H9 (cell line): ENCODE measurements around the gene PLEKHD1. TPM values are rescaled to one million over a fixed set of nuclear protein-coding genes. Genes with fewer than 3 reads are reported as not detected.

ENCODE experiments used
- DNase-seq: peaks from one replicate; pipeline ENCODE4 v3.0.0-alpha.2; 2017
- H2AFZ ChIP-seq: one replicate; pipeline ENCODE4 v1.6.1; 2013; ENCODE audit warnings: mild to moderate bottlenecking, low read length, control low read depth, moderate library complexity
- H2AK5ac ChIP-seq: 2 replicates; pipeline ENCODE4 v1.6.1; 2013; ENCODE audit warnings: low read length, control low read depth, mixed read lengths; ENCODE audit not compliant: insufficient read length
- H2BK120ac ChIP-seq: one replicate; pipeline ENCODE4 v1.6.1; 2013; ENCODE audit warnings: low read depth, mild to moderate bottlenecking, low read length, control low read depth, inconsistent platforms; ENCODE audit not compliant: poor library complexity, severe bottlenecking
- H2BK12ac ChIP-seq: 2 replicates; pipeline ENCODE4 v1.6.1; 2013; ENCODE audit warnings: low read length, control low read depth, mixed read lengths, low read depth; ENCODE audit not compliant: insufficient read length
- H2BK15ac ChIP-seq: 2 replicates; pipeline ENCODE4 v1.6.1; 2013; ENCODE audit warnings: low read depth, low read length, control low read depth
- H2BK20ac ChIP-seq: one replicate; pipeline ENCODE4 v1.6.1; 2013; ENCODE audit warnings: low read depth, mild to moderate bottlenecking, low read length, control low read depth, inconsistent platforms; ENCODE audit not compliant: poor library complexity, severe bottlenecking
- H2BK5ac ChIP-seq: 2 replicates; pipeline ENCODE4 v1.6.1; 2013; ENCODE audit warnings: low read length, control low read depth, mixed read lengths; ENCODE audit not compliant: insufficient read length
- H3K14ac ChIP-seq: 2 replicates; pipeline ENCODE4 v1.6.1; 2013; ENCODE audit warnings: low read length, control low read depth; ENCODE audit not compliant: insufficient read depth
- H3K18ac ChIP-seq: 2 replicates; pipeline ENCODE4 v1.6.1; 2013; ENCODE audit warnings: low read depth, mild to moderate bottlenecking, mixed read lengths, low read length, control low read depth; ENCODE audit not compliant: insufficient read length
- H3K23ac ChIP-seq: 2 replicates; pipeline ENCODE4 v1.6.1; 2013; ENCODE audit warnings: low read length, control low read depth, mixed read lengths, low read depth; ENCODE audit not compliant: insufficient read length
- H3K23me2 ChIP-seq: 2 replicates; pipeline ENCODE4 v1.6.1; 2013; ENCODE audit warnings: low read depth, mild to moderate bottlenecking, mixed read lengths, low read length, control low read depth; ENCODE audit not compliant: insufficient read length, poor library complexity, severe bottlenecking
- H3K27ac ChIP-seq: 2 replicates; pipeline ENCODE4 v1.5.1; 2013; ENCODE audit warnings: low read length, control low read depth, mixed read lengths, low read depth; ENCODE audit not compliant: insufficient read length
- H3K27me3 ChIP-seq: 2 replicates; pipeline ENCODE4 v1.6.1; 2013; ENCODE audit warnings: low read length, control low read depth, inconsistent platforms; ENCODE audit not compliant: insufficient read depth
- H3K4ac ChIP-seq: 2 replicates; pipeline ENCODE4 v1.6.1; 2013; ENCODE audit warnings: low read depth, mild to moderate bottlenecking, control low read depth, inconsistent platforms, low read length, moderate library complexity
- H3K4me1 ChIP-seq: 2 replicates; pipeline ENCODE4 v1.6.1; 2013; ENCODE audit warnings: low read length, control low read depth, inconsistent platforms; ENCODE audit not compliant: insufficient read depth
- H3K4me2 ChIP-seq: 2 replicates; pipeline ENCODE4 v1.6.1; 2013; ENCODE audit warnings: low read length, control low read depth, mixed read lengths; ENCODE audit not compliant: insufficient read length, insufficient read depth
- H3K56ac ChIP-seq: 2 replicates; pipeline ENCODE4 v1.6.1; 2013; ENCODE audit warnings: low read depth, mild to moderate bottlenecking, mixed read lengths, low read length, control low read depth; ENCODE audit not compliant: insufficient read length
- H3K79me1 ChIP-seq: 2 replicates; pipeline ENCODE4 v1.6.1; 2013; ENCODE audit warnings: low read depth, mild to moderate bottlenecking, moderate library complexity, low read length, control low read depth, inconsistent platforms; ENCODE audit not compliant: insufficient read depth, poor library complexity, severe bottlenecking
- H3K79me2 ChIP-seq: 2 replicates; pipeline ENCODE4 v1.6.1; 2013; ENCODE audit warnings: low read length, control low read depth, inconsistent platforms; ENCODE audit not compliant: insufficient read depth
- H3K9ac ChIP-seq: 2 replicates; pipeline ENCODE4 v1.6.1; 2013; ENCODE audit warnings: low read length, control low read depth, mixed read lengths; ENCODE audit not compliant: insufficient read length; ENCODE audit errors: extremely low read depth
- H3K9me3 ChIP-seq: one replicate; pipeline ENCODE4 v1.6.1; 2013; ENCODE audit warnings: low read depth, low read length, inconsistent platforms; ENCODE audit not compliant: control insufficient read depth
- H3T11ph ChIP-seq: one replicate; pipeline ENCODE4 v1.6.1; 2013; ENCODE audit warnings: mild to moderate bottlenecking, low read length, control low read depth, inconsistent platforms
- H4K20me1 ChIP-seq: one replicate; pipeline ENCODE4 v1.6.1; 2013; ENCODE audit not compliant: control insufficient read depth, insufficient read length, insufficient read depth
- H4K5ac ChIP-seq: 2 replicates; pipeline ENCODE4 v1.6.1; 2013; ENCODE audit warnings: low read depth, mild to moderate bottlenecking, mixed read lengths, low read length, control low read depth; ENCODE audit not compliant: insufficient read length
- H4K8ac ChIP-seq: replicated peaks from 2 replicates; pipeline ENCODE4 v1.6.1; 2013; ENCODE audit warnings: low read length, control low read depth, mixed read lengths, low read depth; ENCODE audit not compliant: insufficient read length
- H4K91ac ChIP-seq: 2 replicates; pipeline ENCODE4 v1.6.1; 2013; ENCODE audit warnings: low read depth, mild to moderate bottlenecking, moderate library complexity, mixed read lengths, low read length, control low read depth; ENCODE audit not compliant: insufficient read length
- H3K27ac Mint-ChIP-seq, 3 experiments: 2 replicates in 2 of 3; 3 replicates in 1 of 3; pipeline ENCODE4 v1.8.0; 2020 to 2021; ENCODE audit warnings: mixed read lengths in 3 of 3, mild to moderate bottlenecking in 1 of 3, moderate library complexity in 1 of 3
- H3K27me3 Mint-ChIP-seq: 2 replicates; pipeline ENCODE4 v1.8.0; 2021; ENCODE audit warnings: low read depth, mild to moderate bottlenecking, moderate library complexity, mixed read lengths
- H3K36me3 Mint-ChIP-seq, 3 experiments: 2 replicates in 2 of 3; 3 replicates in 1 of 3; pipeline ENCODE4 v1.8.0; 2020 to 2021; ENCODE audit warnings: low read depth in 3 of 3, mixed read lengths in 3 of 3; ENCODE audit not compliant: insufficient read depth in 1 of 3
- H3K4me1 Mint-ChIP-seq, 2 experiments: 2 replicates each; pipeline ENCODE4 v1.8.0; 2020; ENCODE audit warnings: mixed read lengths in 2 of 2
- H3K4me3 Mint-ChIP-seq, 2 experiments: 2 replicates in 1 of 2; 3 replicates in 1 of 2; pipeline ENCODE4 v1.8.0; 2020 to 2021; ENCODE audit warnings: mild to moderate bottlenecking in 2 of 2, mixed read lengths in 2 of 2, moderate library complexity in 1 of 2
- H3K9me3 Mint-ChIP-seq, 2 experiments: 2 replicates in 1 of 2; 3 replicates in 1 of 2; pipeline ENCODE4 v1.8.0; 2020; ENCODE audit warnings: mild to moderate bottlenecking in 2 of 2, mixed read lengths in 2 of 2, moderate library complexity in 1 of 2
- WGBS: extraction: QIAGEN DNeasy Blood & Tissue Kit; methylation state at CpG from one replicate; pipeline ENCODE4 v1.1.7; 2013; ENCODE audit warnings: missing lambda C conversion rate, low lambda C conversion rate, mixed read lengths; ENCODE audit not compliant: insufficient read length; ENCODE audit errors: extremely low coverage; 5-methylcytosine and 5-hydroxymethylcytosine counted together
- total RNA-seq: library from RNA; stranded (reverse); gene quantifications from 2 replicates; pipeline ENCODE4 v1.2.1, GENCODE V29; 2021
- TF ChIP-seq, protein P1 (sequence below): fragments of 200-600 bp; sonication (generic); conservative IDR thresholded peaks from 3 replicates; pipeline ENCODE4 v1.8.0; 2021; ENCODE audit warnings: antibody characterized with exemption, mild to moderate bottlenecking

PLEKHD1 gene
- total RNA-seq, 1 experiment from 2014 or later, result 0.37 TPM

DNA sequence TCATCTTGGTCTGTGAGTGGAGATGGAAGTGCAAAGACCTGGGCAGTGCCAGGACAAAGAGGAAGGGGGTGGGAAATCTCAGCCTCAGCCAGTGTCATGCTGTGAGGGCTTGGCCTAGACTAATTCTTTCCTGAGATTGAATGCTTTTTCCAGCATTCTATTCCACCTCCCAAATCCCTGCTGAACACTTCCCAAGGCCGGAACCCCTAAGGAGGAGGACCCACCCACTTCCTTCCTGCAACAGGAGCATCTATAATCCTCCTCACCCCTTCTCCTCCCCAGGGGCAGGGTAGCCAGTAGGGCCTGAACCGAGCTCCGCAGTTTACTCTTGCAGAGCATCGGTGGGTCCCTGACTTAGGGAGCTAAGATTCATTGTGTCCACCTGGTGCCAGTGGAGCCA, 3.2 kb downstream of the PLEKHD1 start:
- H2AK5ac ChIP-seq, result no peak overlapping the region
- H3K27ac ChIP-seq, result no peak overlapping the region
- Mint-ChIP-seq H3K27ac (no peak overlapping the region), H3K9me3 (0 out of 5 replicates have a peak, but pooled peaks cover 0 to 2% of the 10 kb centered on the region in 2 experiments), H3K4me3 (no peak overlapping the region), H3K27me3 (peaks cover 63% of the 10 kb centered on the region), H3K36me3 (no peaks in the 10 kb centered on the region; a peak in 1 of 7 replicates), H3K4me1 (peaks cover 15 to 19% of the 10 kb centered on the region in 2 experiments)
- H3K9me3 ChIP-seq, result no peaks in the 10 kb centered on the region
- WGBS, result no CpG with 5 or more reads among the region's 4 CpGs
- no peak overlapping the region for H4K5ac ChIP-seq
- no peak overlapping the region for H2BK5ac ChIP-seq
- no peak overlapping the region for H3K56ac ChIP-seq
- no peaks in the 10 kb centered on the region for H3K79me2 ChIP-seq
- H3K4me2 ChIP-seq, result no peak overlapping the region
- no peak overlapping the region for H2BK12ac ChIP-seq
- H3K18ac ChIP-seq, result no peak overlapping the region
- no peak overlapping the region for H3T11ph ChIP-seq
- no peak overlapping the region for H2BK15ac ChIP-seq
- H4K8ac ChIP-seq, result no peak overlapping the region
- H3K4me1 ChIP-seq, result no peaks in the 10 kb centered on the region
- no peak overlapping the region for H3K4ac ChIP-seq
- no peak overlapping the region for H2AFZ ChIP-seq
- no peaks in the 10 kb centered on the region for H4K20me1 ChIP-seq
- no peaks in the 10 kb centered on the region for H3K79me1 ChIP-seq
- peaks cover 13% of the 10 kb centered on the region for H3K23me2 ChIP-seq
- H2BK20ac ChIP-seq, result no peak overlapping the region
- H3K9ac ChIP-seq, result no peak overlapping the region
- H2BK120ac ChIP-seq, result no peak overlapping the region
- DNase-seq, result no peak
- H3K27me3 ChIP-seq, result peaks cover 22% of the 10 kb centered on the region; the same call in 1 of the 2 replicates
- no peak overlapping the region for H4K91ac ChIP-seq
- H3K23ac ChIP-seq, result no peak overlapping the region
- no peak overlapping the region for H3K14ac ChIP-seq
- TF ChIP-seq, protein P1, sequence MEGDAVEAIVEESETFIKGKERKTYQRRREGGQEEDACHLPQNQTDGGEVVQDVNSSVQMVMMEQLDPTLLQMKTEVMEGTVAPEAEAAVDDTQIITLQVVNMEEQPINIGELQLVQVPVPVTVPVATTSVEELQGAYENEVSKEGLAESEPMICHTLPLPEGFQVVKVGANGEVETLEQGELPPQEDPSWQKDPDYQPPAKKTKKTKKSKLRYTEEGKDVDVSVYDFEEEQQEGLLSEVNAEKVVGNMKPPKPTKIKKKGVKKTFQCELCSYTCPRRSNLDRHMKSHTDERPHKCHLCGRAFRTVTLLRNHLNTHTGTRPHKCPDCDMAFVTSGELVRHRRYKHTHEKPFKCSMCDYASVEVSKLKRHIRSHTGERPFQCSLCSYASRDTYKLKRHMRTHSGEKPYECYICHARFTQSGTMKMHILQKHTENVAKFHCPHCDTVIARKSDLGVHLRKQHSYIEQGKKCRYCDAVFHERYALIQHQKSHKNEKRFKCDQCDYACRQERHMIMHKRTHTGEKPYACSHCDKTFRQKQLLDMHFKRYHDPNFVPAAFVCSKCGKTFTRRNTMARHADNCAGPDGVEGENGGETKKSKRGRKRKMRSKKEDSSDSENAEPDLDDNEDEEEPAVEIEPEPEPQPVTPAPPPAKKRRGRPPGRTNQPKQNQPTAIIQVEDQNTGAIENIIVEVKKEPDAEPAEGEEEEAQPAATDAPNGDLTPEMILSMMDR, result no peak
